GM18507 (cell line): ENCODE data around the gene SLC7A5.

Experiments used
- DNase-seq: peaks from one replicate; pipeline ENCODE4 v3.0.0; 2011; ENCODE audit warnings: low read depth; ENCODE audit not compliant: insufficient read length; ENCODE audit errors: extremely low spot score
- FAIRE-seq: peaks from 2 replicates; lab custom pipeline; 2011; peaks lifted over from hg19 to GRCh38; lab: Jason Lieb, UNC

SLC7A5 gene

DNA sequence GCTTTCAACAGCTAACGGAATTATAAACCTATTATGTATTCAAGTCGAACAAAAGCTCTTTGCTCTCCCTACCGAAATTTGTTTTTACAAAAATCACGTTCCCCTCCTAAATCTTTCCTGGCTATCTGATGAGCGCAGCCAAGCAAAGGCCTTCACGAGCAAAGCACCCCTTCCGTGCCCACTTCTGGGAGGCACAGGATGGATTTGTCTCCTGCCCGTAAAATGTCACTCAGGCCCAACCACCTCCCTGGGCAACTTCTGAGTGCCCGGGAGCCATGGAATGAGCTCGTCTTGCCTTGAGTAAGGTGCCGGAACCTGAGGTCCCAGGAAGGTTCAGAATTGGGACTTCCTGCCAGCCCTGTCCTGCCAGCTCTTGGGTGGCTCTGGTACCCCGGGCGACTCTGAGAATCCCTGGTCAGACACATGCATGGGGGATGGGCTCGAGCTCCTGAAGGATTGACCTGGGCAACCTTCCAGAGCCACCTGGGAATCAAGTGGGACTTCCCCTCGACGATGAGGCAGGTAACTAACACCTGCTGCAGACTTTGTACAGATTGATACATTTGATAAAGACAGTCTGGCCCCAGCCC lies 19.8 kb downstream of the SLC7A5 start:
- no peak for DNase-seq
- FAIRE-seq: no peak

- no peak for FAIRE-seq
These were observed 20.5 kb downstream of the SLC7A5 start for GRCh38 chr16:87848676-87849345.

GRCh38 chr16:87847785-87848675 lies 21.3 kb downstream of the SLC7A5 start:
- FAIRE-seq (no peak), DNase-seq (no peak)

More at GRCh38 chr16:87848676-87849345, 20.5 kb downstream of the SLC7A5 start:
- DNase-seq: no peak

- no peak for DNase-seq
- no peak for FAIRE-seq
These were observed 21.9 kb downstream of the SLC7A5 start for GRCh38 chr16:87847467-87847784.

GRCh38 chr16:87846705-87847466 lies 22.4 kb downstream of the SLC7A5 start:
- DNase-seq: no peak
- FAIRE-seq: no peak

GRCh38 chr16:87845807-87846619 lies 23.3 kb downstream of the SLC7A5 start:
- DNase-seq (no peak), FAIRE-seq (no peak)

GRCh38 chr16:87845213-87845612 lies 24.1 kb downstream of the SLC7A5 start:
- FAIRE-seq (no peak), DNase-seq (no peak)

GRCh38 chr16:87844809-87845208 lies 24.5 kb downstream of the SLC7A5 start:
- no peak for FAIRE-seq

DNA sequence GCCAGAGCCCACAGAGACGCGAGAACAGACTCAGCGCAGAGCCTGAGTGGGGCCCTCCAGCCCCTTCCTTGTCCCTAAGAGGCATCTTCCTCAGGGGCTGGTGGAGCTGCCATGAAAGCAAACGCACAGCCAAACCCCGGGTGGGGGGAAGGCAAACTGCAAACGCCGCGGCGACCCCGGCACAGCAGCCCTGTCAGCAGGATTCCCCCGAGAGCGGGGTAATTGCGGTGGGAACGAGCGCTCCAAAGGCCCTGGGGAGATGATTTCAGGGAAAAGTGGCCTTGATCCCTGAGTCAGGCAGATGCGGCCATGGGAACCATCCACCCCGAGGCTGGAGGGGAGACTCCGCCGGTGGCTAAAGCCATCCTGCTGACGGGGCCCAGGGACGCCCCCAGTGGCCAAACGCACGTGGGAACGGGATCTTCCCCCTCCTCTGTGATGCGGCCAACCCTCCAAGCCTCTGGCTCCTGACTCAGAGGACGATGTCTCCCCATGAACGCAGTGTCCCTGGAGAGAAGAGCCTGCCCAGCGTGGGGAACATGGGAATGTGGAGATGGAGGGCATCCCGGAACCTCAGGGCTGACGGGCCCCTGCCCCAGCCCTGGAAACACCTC lies 25.1 kb downstream of the SLC7A5 start:
- no peak for FAIRE-seq
- DNase-seq: no peak

More at GRCh38 chr16:87844809-87845208, 24.5 kb downstream of the SLC7A5 start:
- no peak for DNase-seq

DNA sequence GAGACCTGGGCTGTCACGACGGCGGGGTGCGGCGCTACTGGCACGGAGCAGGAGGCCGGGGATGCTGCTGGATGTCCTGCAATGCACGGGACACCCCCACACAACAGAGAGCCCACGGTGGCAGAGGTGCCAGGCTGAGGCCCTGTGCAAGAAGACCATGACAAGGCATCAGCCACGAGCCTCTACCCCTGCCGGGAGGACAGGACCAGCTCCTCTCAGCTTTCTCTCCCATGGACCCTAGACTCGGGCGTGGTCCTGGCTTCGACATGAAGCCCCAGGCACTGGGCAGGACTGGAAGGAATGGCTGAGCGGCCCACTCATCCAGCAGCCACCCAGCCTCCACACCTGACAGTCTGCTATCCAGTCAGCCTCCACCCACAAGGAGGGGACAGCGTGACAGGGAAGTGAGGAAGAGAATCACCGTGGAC lies 25.6 kb downstream of the SLC7A5 start:
- DNase-seq (no peak), FAIRE-seq (no peak)

GRCh38 chr16:87842209-87842869 lies 27.0 kb downstream of the SLC7A5 start:
- DNase-seq (no peak), FAIRE-seq (no peak)

- DNase-seq (no peak), FAIRE-seq (no peak)
These were observed 27.7 kb downstream of the SLC7A5 start for GRCh38 chr16:87841340-87842208.

DNA sequence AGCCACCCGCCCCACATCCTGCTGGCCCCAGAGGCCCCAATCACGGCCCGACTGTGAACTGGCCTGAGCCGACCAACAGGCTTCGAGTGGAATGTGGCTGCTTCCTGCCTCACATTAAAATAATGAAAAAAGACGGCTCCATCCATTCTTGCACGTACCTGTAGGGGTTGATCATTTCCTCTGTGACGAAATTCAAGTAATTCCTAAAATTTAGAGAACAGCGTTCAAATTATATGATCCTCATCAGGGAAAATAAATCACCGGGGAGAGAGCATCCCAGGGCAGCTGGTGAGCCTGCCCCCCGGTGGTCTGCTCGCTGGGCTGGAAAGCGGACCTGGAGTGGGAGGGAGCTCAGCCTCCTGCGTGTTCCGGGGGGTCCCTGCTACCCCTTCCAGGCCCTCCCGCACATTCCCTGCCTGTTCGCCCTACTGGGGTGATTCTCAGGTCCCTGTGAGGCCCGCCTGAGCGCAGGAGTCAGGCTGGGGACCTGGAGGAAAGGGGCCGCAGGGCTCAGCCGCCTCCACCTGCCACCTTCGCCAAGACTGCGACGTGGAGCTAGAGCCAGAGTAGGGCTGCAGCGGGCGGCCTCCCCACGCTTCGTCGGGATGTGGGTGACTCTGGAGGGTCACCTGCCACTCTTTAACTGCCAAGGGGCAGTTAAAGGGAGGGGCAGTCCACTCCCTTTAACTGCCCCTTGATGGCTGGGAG lies 28.9 kb downstream of the SLC7A5 start:
- FAIRE-seq (no peak), DNase-seq (no peak)

DNA sequence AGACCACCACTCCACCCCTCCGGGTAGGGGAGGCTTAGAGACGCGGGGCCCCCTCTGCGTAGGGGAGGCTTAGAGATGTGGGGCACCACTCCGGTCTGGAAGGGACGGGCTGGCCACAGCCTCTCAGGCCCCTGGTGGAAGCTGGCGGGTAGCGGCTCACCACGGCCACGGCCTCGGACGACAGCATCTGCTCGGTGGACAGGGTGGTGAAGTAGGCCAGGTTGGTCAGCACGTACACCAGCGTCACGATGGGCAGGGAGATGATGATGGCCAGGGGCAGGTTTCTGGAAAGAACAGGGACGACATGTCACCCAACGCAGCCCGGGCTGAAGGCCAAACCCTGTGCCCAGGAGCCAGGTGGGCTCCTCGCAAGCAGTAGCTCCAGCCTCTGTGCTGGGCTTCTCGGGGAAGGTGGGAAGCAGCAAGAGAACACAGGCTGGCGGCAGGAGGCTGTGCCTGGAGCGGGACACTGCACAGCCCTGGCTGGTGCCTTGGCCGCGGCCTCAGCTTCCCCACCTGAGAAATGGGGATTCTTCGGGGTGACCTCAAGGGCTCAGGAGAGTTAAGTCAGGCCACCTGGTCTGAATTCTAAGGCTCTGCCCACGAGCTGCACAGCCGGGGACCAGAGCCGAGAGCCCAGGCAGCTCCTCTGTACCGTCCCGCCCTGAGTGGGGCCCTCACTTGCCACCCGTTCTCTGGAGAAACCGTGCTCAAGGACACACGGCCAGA lies 29.6 kb downstream of the SLC7A5 start:
- no peak for FAIRE-seq
- no peak for DNase-seq

- DNase-seq: no peak
- FAIRE-seq: no peak
These were observed 30.4 kb downstream of the SLC7A5 start for GRCh38 chr16:87838643-87839541.
